NCI-H1417 (cell line): ENCODE data around the gene ZSCAN2.
"Not testable (repeated sequence)": the region's sequence is repeated elsewhere in the genome, so short reads cannot be mapped to it uniquely, and the experiment has no call there.

Experiments used
- DNase-seq, 3 experiments: peaks; one replicate each; lab custom pipeline; 2025; lab: John Stamatoyannopoulos, UW

Gene ZSCAN2

DNA sequence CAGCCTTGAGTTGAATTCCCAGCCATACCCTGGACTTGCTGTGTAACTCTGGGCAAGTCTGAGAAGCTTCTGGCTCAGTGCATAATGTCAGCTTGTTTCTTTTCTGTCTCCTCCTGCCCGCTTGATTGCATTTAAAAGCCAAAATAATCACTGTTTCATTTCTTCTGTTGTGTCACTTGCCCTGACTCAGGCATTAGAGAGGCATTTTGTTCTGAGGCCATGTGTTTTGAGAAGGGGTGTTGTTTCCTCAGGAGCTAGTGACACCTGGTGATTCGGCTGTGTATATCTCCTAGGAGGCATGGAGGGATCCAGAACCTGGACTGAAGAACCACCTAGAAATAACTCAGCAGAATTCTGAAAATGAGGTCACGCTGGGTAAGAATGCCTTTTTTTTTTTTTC is 37.3 kb downstream of the ZSCAN2 start:
- DNase-seq: peak in 1 of 3 experiments; percentile 26

GRCh38 chr15:84641871-84642270 is 41.1 kb downstream of the ZSCAN2 start:
- DNase-seq: not testable (repeated sequence)

GRCh38 chr15:84642640-84643039 is 41.8 kb downstream of the ZSCAN2 start:
- not testable (repeated sequence) for DNase-seq

GRCh38 chr15:84643838-84644237 is 43.0 kb downstream of the ZSCAN2 start:
- DNase-seq: no peak

DNA sequence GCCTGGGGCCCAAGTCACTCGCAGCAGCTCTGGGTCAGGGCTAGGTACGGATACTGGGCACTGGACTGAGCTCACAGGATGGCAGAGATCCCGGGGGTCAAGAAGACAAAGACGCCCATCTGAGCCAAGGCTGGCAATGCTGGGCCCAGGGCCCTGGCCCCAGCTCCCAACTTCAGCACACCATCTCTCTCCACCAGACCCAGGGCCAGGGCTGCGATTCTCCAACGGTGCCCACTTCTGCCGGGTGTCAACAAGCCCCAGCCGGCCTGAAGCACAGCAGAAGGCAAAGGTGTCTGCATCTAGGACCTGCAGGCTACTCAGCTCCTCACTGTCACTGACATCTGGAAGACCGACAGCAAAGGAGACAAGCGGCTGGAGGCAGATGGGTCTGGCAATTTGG is 44.7 kb downstream of the ZSCAN2 start:
- no peak for DNase-seq

- DNase-seq: no peak
Measured at GRCh38 chr15:84645997-84646396, 45.2 kb downstream of the ZSCAN2 start.

- no peak for DNase-seq
Measured at GRCh38 chr15:84647726-84648125, 46.9 kb downstream of the ZSCAN2 start.

- no peak for DNase-seq
Measured at GRCh38 chr15:84648539-84648938, 47.7 kb downstream of the ZSCAN2 start.

GRCh38 chr15:84649706-84650105 is 48.9 kb downstream of the ZSCAN2 start:
- no peak for DNase-seq

DNA sequence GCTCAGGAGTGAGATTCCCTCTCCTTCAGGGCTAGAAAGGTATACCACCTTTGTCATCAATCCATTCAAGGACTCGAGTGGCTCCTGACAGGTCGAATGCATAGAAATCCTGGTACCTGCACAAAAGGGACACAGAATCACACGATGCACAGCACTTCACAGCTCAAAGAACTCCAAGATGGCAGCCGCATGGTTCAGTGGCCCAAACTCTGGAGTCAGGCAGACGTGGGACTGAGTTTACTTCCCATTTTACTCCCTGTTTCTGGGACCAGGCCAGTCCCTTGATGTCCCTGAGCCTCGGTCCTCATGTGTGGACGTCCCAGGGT is 52.7 kb downstream of the ZSCAN2 start:
- no peak for DNase-seq

DNA sequence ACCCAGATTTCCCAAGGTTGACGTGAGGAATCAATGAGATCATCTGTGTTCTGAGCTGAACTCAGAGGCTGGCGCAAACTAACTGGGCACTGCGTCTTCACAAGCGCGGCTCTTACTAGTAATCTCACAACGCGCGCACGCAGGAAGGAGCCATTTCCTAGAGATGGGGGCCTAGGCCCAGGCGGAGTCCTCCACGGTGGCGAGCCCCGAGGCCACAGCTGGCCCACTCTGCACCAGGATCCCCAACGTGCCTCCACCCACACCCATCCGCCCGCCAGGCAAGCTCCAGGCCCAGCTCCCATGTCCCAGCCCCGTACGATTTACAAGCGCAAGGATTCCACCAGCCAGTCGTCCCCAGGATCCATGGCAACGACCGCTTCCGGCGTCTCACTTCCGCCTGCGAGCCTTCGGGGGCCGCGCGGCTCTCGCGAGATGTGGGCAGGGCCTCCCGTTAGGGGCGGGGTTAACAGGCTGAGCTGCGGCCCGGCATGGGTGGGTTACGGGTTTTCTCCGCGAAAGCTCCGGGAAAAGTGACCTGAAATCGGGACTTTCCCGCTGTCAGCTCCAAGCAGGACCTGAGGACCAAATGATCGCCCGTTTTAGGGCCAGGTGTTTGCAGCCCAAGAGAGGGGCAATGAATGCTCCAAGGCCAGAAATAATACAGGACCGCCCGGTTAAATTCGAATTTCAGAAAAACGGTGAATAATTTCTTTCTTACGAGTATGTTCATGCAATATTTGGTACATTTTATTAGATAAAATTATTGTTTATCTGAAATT is 53.3 kb downstream of the ZSCAN2 start, which contains the start of gene WDR73:
TSS of gene WDR73 (minus strand) at position 374 of the 779 bp plus-strand sequence. CDS start at position 365, 9 bp downstream.
- DNase-seq: peak; percentile 88 to 98 (median 96)

DNA sequence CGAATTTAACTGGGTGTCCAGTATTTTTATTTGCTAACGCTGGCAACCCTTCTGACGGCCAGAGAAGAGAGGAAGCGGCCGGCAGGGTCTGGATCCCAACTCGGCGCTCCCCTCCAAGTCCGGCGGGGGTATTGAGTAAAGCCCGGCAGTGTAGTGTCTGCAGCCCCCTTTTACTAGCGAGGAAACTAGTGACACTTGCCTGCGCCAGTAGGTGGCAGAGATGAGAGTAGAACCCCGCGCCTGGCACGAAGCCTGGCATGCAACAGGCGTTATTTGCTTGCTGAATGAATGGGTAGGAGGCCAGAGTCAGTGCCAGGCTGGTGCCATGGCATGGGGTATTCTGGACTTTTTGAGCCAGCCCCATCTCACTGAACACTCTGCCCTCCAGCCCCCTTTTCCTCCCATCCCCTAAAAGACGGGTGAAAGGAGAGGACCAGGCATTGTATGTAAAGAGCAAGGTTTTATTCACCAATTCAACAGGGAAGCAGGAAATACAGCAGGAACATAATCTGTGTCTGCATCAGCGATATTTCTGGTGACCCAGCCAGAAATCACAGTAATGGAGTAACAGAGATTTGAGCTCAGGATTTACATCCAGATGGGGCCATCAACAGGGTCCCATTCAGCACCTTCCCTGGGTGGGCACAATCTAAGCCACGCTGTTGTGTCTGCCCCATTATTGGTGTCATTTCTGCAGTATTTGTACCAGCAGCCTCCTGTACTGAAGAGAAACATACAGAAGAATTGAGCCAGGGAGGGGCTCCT is 54.1 kb downstream of the ZSCAN2 start:
- peak; percentile 31 to 91 (median 80) for DNase-seq

GRCh38 chr15:84656972-84657371 is 56.2 kb downstream of the ZSCAN2 start:
- no peak for DNase-seq

DNA sequence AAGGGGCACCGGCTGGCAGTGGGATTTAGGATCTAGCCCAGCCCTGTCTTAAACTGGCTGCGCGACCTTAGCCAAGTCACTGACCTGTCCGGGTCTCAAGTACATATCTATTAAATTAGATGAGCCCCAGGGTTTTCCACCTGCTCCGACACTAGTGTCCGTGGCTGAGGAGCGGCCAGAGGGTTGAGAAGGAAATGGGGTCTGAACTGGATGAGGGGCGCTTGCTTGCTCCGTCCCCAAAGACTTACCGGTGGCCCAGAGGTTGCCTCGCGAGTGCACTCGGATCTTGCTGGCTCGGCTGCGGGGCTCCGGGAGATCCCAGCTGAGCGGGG is 56.9 kb downstream of the ZSCAN2 start:
- DNase-seq: no peak

DNA sequence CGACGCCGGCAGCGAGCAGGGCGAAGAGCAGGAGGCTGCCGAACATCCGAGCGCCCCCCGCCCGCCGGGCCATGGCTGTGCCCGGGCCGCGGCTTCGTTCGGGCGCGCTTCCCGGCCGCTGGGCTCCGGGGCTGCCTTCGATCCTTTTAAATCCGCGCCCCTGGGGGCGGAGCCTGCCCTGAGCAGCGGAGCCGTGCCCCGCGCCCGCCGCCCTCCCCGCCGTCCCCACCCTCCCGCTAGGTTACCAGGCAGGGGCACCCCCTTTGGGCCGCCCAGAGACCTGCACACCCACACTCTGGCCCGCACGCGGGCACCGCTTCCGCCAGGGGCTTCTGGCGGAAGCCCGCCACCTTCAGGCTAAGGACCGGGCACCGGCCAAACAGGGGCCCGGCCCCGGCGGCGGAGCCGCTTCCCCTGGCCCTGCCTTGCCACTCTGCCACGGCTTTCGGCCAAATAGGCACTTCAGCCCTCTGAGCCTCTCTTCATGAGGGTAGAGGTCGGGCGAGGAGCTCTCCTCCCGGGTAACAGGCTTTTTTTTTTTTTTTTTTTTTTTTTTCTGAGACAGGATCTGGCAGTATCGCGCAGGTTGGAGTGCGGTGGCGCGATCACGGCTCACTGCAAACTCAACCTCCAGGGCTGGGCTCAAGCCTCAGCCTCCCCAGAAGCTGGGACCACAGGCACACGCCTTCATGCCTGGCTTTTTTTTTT is 57.4 kb downstream of the ZSCAN2 start, which contains the start of gene NMB:
TSS of gene NMB (minus strand) at position 120 of the 708 bp plus-strand sequence. CDS start at position 73, 47 bp downstream.
- DNase-seq: peak; percentile 63 to 93 (median 91)

- DNase-seq: peak in 2 of 3 experiments; percentile 47 to 54
Measured at GRCh38 chr15:84658788-84659411, 58.1 kb downstream of the ZSCAN2 start.

DNA sequence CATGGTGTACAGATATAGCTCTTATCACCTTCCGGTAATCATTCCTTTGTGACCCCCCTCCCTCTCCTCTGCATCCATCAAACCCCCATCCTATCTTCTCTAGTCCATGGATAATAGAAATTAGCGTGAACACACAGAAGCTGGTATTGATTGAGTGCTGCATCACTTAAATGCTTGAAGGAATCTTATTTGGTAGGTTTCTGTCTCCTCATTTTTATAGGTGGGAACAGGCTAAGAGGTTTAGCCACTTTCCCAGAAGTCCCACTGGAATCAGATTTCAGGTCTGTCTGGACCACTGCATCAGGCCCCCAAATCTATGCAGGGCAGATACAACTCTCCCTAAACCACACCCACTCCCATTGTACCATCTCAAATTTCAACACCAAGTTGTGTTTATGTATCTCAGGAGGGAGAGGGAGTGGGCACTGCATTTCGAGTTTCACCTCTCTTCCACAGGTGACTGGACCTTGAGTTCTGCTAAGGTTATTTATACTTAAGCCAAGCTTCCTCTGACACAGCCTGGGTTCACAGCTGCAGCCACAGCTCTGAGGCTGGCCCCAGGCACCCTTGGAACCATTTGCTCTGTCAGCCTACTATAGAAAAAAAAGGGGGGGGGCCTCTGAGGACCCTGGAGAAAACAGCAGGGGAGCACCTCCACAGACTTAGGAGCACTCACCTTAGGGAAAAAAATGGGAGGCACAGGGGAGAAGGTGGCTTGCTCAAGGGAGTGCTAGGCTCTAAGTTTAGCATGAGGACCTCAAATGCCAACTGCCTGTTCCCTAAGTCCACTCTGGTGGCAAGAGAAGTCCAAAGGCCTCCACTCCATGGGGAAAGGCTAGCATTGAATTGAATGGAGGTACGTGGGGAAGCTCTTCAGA is 59.3 kb downstream of the ZSCAN2 start:
- DNase-seq: no peak

GRCh38 chr15:84661001-84661400 is 60.2 kb downstream of the ZSCAN2 start:
- no peak for DNase-seq

GRCh38 chr15:84666373-84666772 is 65.6 kb downstream of the ZSCAN2 start:
- no peak for DNase-seq

DNA sequence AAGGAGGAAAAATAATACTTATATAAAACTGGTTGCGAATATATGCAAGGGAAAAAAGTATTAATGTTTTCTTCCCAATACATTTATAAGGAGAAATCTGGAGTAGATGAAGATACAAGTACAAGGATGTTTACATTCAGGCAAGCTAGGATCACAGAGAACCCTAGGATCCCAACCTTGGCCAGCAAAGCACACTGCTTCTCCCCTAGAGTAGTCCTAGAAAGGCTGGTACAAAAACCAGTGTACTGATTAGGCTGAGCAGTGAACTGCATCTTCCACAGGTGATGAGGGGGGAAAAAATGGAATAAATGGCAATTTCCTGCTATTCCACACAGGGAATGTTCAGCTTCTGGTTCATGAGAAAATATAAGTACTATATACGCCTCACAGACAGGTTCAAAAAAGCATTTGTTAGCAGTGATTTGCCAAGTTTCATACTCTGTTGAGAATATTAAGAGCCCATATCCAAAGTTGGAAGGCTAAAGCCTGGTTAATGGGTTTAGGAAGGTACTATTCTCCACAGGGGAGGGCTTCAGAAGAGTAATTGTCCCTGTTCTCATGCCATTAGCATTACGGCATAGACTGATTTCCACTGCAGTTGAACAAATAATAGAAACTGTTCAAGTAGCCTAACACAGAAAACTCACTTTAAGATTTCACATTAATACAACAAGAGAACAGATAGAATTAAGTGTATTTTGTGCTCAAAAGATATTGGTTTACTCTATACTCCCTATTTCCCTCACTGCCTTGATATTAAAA is 67.6 kb downstream of the ZSCAN2 start:
- DNase-seq: no peak
